GM12864 (cell line): ENCODE results near the gene CCDC97.

Source experiments
- DNase-seq: peaks from one replicate; pipeline ENCODE4 v3.0.0-alpha.2; 2011; ENCODE audit warnings: low read depth
- H3K4me3 ChIP-seq: 2 replicates; pipeline ENCODE4 v1.5.1; 2011; ENCODE audit warnings: mild to moderate bottlenecking, low read depth, low read length, control low read depth
- TF ChIP-seq, protein P1 (sequence below): IDR thresholded peaks from 2 replicates; pipeline ENCODE4 v1.5.1; 2011; ENCODE audit warnings: low read depth, mild to moderate bottlenecking, moderate library complexity, low read length, control low read depth, inconsistent platforms; ENCODE audit errors: missing control alignments

CCDC97 gene

DNA sequence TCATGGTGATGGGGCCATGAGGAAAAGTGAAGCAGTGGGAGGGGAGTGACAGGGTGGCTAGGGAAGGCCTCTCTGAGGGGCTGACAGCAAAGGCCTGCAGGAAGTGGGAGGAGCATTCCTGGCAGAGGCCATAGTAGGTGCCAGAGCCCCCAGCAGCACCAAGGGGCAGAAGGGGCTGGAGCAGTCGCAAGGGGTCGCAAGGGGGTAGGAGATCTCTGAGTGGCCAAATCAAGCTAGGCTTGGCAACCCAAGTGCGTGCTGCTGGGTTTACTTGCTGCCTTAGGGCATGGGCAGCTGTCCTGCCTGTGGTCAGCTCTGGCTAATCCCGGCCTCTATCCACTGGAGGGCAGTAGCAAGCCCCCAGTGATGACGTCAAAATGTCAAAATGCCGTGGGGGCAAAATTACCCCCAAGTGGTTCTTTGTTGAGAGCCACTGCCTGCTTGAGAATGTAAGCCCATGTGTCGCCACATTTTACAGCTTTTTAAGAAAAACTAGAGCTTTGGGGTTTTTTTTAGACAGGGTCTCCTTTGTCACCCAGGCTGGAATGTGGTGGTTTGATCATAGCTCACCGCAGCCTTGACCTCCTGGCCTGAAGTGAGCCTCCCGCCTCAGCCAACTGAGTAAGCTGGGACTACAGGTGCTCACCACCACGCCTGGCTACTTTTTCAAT lies 11.8 kb downstream of the CCDC97 start:
- DNase-seq = no peak
- TF ChIP-seq, protein P1, sequence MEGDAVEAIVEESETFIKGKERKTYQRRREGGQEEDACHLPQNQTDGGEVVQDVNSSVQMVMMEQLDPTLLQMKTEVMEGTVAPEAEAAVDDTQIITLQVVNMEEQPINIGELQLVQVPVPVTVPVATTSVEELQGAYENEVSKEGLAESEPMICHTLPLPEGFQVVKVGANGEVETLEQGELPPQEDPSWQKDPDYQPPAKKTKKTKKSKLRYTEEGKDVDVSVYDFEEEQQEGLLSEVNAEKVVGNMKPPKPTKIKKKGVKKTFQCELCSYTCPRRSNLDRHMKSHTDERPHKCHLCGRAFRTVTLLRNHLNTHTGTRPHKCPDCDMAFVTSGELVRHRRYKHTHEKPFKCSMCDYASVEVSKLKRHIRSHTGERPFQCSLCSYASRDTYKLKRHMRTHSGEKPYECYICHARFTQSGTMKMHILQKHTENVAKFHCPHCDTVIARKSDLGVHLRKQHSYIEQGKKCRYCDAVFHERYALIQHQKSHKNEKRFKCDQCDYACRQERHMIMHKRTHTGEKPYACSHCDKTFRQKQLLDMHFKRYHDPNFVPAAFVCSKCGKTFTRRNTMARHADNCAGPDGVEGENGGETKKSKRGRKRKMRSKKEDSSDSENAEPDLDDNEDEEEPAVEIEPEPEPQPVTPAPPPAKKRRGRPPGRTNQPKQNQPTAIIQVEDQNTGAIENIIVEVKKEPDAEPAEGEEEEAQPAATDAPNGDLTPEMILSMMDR = peak; percentile 61
- no peak overlapping the region for H3K4me3 ChIP-seq

DNA sequence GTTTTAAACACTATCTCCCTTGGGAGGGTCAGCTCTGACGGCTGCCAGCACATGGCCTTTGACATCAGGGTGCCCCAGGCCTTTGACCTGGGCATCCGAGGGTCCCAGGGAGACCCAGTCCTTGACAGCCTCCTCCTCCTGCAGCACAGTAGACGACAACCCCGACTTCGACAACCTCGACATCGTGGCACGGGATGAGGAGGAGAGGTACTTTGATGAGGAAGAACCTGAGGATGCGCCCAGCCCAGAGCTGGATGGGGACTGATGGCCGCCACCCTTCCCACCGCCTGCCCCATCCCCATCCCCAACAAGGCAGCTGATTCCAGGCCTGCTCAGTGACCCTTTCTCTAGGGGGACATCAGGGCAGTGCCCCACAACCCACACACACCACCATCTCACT lies 12.5 kb downstream of the CCDC97 start:
- TF ChIP-seq, protein P1 = no peak
- H3K4me3 ChIP-seq = no peak overlapping the region
- DNase-seq = no peak

DNA sequence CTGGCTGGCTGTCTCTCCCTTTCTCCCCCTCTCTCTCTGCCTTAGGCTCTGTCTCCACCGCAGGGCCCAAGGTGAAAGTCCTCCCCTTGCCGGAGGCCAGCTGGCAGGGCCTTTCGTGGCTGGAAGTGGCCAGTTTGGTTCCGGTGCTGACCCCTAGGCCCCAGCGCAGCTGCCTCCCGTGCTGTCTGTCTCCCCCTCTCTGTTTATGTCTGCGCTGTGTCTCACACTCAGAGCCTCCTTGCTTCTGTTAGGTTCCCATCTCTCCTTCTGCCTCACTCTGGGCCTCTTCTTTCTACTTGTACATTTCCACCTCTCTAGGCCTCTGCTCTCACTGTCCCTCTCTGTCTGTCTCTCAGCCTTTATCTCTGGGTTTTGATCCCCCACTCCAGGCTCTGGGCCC lies 13.1 kb downstream of the CCDC97 start:
- TF ChIP-seq, protein P1 = no peak
- no peak overlapping the region for H3K4me3 ChIP-seq
- DNase-seq = no peak

DNA sequence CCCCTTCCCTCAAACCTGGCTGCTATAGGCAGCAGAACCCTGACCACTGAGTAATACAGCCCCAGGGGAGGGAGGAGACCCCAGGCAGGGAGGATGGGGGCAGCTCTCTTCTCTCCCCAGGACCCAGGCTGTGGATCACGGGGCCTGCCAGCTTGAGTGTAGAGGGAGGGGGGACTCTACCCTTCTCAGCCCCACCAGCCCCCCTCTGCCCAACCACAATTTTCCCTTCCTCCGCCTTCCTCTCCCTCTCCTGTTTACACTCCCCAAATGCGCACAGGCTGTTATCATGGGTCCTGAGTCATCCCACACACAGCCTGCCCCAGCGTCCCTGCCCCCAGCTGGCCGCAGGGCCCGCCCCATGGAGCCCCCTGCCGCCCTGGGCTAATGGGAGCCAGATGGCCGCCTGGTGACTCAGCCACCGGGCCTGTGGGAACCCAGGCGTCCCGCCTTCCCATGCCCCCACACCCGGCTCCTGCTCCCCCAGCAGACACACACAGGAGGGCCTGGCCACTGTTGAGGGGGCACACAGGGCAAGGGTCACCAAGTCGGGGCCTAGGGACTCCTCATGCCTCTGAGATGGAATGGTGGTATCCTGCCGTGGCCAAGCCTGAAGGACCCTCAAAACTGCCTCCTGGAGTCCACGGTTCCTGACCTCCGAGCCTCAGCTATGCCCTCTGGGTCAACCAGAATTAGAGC lies 13.6 kb downstream of the CCDC97 start:
- DNase-seq = no peak
- TF ChIP-seq, protein P1 = no peak
- H3K4me3 ChIP-seq = no peak overlapping the region

DNA sequence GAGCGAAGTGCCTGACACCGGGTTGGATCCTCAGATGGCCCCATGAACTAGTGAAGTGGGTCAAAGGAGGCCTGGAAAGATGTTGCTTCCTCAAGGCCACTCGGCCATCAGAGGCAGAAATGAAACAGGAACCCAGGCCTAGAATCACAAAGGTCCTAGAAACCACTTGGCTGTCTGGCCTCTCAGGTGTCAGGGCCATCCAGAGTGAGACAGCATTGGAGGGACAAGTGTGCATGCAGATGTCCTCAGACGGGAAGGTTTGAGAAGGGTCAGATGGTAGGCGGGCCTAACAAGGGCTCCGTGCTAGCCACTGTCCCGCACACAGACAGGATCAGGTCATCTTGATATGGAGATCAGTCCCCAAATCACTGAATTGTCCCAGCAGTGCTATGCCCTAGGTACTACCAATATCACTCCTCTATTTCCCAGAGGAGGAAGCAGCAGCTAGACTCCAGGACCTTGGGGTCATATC lies 14.3 kb downstream of the CCDC97 start:
- TF ChIP-seq, protein P1 = no peak
- no peak overlapping the region for H3K4me3 ChIP-seq
- no peak for DNase-seq

DNA sequence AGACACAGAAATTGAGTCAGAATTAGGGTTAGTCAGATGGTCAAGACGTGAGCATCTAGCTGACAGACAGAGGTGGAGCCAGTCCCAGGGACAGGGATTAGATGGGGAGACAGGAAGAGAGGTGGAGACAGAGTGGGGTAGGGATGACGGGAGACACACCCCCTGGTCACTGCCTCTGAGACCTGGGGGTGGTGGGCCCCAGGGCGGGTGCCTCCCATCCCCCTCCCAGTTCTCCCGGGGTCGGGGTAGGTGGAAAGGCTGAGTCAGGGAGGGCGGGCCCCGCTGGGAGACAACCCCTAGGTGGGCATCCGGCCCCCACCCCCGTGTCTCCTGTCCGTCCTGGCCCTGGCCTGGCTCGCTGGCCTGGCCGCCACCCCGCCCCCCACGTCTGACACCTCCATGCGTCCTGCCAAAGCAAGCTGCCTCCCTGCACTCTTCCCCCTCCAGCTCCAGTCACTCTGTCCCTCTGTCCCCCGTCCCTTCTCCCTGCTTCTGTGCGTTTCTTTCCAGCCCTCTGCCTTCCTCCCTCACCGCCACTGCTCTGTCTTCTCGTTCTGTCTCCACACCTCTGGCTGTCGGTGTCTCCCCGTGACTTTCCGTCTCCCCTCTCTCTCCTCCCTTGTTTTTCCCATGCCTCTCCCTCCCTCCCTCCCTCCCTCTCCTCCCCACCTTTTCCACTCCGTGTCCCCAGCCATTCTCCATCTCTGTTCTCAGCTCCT lies 15.1 kb downstream of the CCDC97 start:
- no peak overlapping the region for H3K4me3 ChIP-seq
- no peak for DNase-seq
- TF ChIP-seq, protein P1 = no peak
